GM21723 (cell line): ENCODE data around the gene UBL7.
"Not testable (repeated sequence)": the region's sequence is repeated elsewhere in the genome, so short reads cannot be mapped to it uniquely, and the experiment has no call there.

Source experiments
- ATAC-seq: cut with Tn5 transposase; IDR thresholded peaks from one replicate; pipeline ENCODE4 v1.9.1; 2021; ENCODE audit warnings: mild to moderate bottlenecking, moderate library complexity; ENCODE audit not compliant: unreplicated experiment

The UBL7 gene, protein sequence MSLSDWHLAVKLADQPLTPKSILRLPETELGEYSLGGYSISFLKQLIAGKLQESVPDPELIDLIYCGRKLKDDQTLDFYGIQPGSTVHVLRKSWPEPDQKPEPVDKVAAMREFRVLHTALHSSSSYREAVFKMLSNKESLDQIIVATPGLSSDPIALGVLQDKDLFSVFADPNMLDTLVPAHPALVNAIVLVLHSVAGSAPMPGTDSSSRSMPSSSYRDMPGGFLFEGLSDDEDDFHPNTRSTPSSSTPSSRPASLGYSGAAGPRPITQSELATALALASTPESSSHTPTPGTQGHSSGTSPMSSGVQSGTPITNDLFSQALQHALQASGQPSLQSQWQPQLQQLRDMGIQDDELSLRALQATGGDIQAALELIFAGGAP

DNA sequence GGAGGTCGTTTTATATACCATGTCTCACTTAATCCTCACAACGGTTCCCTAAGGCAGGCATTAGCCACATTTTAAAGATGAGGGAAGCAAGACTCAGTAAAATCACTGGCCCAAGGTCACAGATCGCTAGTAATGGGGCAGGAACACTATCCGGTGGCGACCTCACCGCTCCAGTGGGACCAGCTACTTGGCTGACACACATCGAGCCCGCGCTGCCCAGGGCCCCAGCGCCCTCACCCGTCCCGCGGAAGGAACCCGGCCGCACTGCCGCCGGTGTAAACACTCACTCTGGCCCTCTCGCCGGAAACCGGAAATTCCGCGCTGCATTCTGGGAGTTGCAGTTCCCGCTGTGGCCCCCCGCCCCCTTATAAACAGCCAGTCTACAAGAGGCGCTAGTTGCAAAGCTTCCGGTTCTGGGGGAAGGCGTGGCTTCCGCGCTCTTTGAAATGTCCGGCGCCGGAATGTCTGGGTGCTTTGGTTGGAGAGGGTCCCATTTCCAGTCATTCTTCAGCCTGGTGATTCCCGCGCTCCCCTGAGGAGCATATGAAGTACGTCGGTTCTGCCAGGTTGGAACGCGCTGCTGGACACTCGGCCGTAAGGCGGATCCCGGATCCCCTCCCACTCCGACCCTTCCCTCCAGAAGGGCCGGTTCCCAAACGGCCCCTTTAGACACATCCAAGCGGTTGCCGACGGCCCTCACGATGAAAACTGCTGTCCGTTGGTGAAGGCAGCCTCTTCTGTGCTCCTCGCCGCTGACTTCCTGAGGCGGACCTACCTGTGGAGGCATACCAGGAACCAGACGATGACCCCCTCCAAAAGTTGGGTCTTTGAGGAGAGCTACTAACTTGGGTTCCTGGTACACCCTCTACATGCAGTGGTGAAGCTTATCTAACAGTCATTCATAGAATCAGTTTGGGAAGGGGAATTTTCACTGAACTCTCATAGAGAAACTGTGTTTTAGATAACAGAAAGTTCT lies at the start of gene UBL7:
UBL7 (minus strand) TSS at position 290 of the 976 bp plus-strand sequence. CDS start 2,293 bp downstream, outside the sequence.
- peak; percentile 79 for ATAC-seq

DNA sequence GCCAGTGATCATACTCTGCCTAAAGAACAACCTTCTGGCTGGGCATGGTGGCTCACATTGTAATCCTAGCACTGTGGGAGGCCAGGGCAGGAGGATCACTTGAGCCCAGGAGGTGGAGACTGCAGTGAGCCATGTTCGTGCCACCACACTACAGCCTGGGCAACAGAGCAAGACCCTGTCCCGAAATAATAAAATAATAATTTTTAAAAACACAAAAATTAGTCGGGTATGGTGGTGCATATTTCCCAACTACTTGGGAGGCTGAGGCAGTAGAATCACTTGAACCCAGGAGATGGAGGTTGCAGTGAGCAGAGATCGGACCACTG lies 45.5 kb upstream of the UBL7 start:
- ATAC-seq, result no peak

DNA sequence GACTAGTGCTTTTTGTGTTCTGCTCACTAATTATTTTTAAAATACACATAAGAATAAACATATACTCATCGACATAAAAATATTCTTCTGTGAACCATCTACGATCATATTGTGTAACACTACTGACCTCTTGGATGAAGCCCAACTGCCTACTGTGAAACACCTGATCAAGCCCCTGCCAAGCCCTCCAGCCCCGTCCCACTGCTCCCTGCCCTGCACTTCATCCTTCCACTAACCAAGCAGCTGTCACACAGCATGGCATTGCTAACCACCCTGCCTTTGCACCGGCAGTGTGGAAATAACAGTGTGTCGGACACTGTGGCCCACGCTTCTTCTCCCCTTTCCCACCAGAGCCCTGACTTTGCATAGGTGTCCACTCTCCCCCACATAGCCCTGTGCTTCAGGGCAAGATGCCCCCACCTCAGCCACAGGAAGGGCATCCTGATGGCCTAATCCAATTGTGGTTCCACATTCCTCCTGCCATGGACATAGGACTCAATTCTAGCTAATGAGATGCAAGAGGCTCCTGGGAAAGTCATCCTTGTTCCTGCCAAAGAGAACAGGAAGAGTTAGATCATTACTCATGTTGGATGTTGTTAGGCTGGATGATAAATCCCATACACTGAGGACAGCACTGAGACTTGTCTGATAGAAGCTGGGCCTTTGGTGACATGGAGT lies 45.0 kb upstream of the UBL7 start:
- no peak for ATAC-seq

DNA sequence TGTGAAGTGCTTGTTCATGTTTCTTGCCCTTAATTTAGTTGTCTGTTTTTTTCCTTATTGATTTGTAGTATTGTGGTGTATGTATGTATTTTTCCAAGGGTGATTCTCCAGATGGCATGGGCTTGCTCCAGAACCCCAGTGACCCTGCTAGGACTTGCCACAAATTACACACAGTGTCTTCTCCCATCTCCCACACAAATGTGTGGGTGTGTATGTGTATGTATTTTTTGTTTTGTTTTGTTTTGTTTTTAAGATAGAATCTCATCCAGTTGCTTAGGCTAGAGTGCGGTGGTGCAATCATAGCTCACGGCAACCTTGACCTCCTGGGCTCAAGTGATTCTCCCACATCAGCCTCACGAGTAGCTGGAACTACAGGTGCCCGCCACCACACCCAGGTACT lies 43.9 kb upstream of the UBL7 start:
- ATAC-seq, result no peak

DNA sequence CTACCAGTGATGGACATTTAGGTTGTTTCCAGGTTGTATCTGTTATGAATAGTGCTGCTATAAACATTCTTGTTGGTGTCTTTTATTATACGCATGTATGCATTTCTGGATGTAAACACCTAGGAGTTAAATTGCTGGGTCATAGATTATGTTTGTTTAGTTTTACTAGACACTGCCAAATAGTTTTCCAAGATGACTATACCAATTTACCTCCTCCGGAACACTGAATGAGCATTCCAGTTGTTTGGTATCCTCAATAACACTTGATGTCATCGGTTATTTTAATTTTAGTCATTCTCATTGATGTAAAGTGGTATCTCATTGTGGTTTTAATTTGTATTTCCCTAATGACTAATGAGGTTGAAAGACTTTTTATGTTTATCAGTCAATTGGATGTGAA lies 43.5 kb upstream of the UBL7 start:
- no peak for ATAC-seq

DNA sequence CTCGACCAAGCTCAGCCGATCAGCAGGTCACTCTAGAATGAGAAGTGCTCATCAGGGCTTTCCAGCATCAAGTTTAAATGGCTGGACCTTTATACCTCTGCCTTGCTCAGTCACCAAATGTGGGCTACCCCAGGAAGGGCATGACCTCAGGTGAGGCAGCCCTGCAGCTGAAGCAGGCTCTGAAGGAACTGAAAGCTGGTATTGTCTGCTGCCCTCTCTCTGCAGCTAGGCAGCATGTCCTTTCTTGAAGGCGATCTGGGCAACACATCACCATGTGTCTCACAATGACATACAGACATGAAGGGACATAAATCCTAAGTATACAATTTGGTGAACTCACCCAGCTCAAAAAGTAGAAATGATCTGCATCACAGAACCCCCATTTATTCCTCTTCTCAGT lies 41.3 kb upstream of the UBL7 start:
- no peak for ATAC-seq

DNA sequence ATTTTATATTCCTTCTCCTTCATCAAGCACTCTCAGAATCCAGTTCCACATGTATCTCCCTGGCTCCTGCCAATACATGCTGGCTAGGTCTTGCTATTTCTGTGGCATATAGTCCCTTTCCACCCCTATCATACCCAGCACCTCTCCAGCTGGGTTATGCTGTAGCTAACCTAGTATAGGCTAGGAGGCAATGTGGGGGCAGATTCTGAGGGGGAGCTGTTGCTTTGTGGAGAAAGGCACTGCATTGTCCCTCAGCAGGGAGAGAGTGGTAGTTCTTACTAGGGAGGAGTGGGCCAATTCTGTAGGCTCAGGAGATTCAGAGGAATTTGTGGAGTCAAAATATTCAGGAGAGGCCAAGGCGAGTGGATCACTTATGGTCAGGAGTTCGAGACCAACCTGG lies 39.4 kb upstream of the UBL7 start:
- ATAC-seq, result no peak

DNA sequence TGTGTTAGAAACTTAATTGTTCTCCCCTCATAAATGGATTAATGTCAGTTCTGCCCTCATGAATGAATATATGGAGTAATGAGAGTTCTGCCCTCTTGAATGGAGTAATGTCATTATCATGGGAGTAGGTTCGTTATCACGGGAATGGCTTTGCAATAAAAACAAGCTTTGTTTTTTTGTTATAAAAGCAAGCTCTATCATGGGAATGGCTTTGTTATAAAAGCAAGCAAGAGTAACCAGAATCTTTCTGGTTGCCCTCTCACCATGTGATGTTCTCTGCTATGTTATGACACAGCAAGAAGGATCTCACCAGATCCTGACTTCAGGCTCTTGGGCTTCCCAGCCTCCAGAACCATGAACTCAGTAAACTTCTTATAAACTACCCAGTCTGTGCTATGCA lies 38.4 kb upstream of the UBL7 start:
- no peak for ATAC-seq

DNA sequence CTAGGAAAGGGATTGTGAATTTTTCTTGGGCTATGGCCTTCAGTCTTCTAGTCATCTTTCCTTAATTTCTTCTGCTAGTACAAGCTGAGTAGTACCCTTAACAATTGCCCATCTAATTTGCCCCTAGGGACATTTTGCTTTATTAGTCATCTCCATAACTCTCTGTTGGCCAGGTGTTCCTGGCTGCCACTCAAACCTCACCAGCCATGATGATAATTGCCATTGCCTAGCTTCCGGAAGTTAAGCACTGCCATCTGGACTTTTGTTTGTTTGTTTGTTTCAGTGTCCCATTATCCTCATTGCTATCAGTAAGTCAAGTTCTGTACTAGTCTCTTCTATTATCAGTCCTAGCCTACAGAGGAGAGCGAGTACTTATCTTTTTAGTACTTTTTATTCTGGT lies 36.6 kb upstream of the UBL7 start:
- ATAC-seq, result no peak

DNA sequence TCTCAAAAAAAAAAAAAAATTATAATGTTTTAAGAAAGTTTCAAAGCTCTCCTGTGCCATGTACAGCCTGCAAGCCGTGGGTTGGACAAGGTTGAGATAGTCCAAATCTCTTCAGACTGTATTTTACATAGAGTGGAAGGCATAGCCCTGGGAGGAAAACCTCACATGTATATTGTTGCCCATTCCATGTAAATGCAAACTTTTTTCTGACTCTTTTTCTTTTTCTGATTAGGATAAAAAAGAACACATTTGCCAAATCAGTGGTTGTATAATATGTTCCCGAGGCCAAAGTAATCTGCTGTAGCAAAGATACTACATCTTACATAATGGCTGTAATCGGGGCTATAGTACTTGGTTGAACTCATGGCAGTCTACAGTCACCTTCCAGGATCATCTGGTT lies 35.7 kb upstream of the UBL7 start:
- no peak for ATAC-seq

DNA sequence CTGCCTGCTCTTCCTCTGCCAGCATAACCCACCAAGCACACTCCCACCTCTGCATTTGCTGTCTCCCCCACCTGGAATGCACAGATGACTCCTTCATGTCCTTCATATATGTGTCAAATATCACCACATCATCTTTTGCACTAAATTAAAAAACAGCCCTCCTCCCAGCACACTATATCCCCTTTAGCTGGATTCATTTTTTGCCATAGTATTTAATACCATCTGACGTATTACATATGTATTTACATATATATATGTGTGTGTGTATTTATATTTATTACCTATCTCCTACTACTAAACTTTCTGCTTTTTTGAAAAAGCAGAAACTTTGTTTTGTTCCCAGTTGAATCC lies 29.4 kb upstream of the UBL7 start:
- no peak for ATAC-seq

DNA sequence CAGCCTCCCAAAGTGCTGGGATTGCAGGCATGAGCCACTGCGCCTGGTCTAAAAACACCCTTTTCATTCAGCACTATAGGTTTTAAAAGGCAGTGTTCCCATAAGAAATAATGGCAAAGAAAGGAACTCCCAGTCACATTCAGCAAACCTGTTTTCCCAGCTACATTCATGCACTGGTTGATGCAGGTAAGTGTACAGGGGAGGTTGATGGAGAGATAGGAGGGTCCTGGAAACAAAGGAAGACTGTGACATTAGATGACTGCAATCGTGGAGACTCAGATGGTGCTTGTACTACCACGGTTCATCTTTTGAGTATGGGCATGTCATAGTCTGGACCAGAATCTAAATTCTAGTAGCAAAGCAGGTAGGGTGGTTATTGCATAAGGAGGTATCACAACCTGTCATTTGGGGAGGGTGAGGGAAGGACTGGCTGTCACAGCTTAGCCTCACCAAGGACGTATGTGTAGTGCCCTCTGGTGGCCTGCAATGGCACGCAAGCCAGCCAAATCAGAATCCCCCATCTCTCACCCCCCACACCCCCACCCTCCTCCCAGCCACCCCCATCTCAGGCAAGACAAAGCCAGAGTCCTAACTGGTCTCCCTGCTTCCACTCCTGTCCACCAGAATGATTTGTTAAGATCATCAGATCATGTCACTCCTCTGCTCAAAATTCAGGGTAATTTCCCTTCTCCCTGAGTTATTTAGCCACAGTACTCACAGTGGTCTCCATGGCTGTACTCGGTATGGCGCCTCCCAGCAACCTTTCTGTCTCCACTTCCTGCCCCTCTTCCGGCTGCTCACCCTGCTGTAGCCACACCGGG lies 28.8 kb upstream of the UBL7 start:
- peak; percentile 61 for ATAC-seq

DNA sequence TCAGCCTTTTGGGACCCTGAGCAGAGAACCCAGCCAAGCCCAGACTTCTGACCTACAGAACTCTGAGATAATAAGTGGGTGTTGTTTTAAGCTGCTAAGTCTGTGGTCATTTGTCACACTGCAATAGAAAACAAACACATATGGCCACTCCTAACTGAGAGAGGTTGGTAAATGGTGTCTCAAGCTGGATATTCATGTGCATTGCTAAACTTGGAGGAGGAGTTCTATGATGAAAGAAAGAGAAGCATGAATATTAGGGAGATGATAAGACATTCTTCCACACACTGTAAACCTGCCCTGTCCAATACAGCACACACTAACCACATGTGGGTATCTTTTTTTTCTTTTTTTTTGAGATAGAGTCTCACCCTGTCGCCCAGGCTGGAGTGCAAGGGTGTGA lies 27.8 kb upstream of the UBL7 start:
- ATAC-seq, result no peak

DNA sequence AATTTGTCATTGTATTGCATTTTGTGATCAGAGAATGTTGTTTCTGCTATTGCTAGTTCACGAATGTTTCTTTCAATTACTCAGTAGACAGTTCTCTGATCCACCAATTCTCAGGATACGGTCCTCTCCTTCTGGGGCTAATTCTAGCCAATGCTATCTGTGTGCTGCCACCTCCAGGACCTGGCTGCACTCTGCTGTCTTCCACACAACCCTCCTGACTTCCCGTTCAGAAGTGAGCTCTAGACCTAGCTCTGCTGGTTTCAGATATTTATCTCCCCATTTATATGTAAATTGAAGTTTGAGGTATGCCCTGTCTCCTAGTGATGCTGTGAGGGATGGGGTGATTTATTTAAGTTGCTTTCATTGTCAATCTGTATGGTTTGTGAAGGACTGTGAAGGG lies 21.7 kb upstream of the UBL7 start:
- no peak for ATAC-seq

DNA sequence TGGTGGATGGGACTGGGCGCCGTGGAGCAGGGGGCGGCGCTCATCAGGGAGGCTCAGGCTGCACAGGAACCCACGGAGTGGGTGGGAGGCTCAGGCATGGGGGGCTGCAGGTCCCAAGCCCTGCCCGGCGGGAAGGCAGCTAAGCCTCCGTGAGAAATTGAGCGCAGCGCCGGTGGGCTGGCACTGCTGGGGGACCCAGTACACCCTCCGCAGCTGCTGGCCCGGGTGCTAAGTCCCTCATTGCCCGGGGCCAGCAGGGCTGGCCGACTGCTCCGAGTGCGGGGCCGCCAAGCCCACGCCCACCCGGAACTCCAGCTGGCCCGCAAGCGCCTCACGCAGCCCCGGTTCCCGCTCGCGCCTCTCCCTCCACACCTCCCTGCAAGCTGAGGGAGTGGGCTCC lies 19.4 kb upstream of the UBL7 start:
- not testable (repeated sequence) for ATAC-seq

DNA sequence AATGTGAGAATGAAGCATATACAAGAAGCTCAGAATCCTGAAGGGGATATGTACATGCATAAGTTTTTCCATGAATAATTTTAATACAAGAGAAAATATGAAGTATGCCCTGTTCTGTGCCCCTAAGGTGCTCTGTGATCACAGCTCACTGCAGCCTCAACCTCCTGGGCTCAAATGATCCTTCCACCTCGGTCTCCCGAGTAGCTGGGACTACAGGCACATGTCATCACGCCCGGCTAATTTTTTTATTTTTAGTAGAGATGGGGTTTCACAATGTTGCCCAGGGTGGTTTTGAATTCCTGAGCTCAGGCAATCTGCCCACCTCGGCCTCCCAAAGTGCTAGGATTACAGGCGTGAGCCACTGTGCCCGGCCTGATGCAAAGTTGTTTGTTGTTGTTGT lies 10.7 kb upstream of the UBL7 start:
- not testable (repeated sequence) for ATAC-seq

DNA sequence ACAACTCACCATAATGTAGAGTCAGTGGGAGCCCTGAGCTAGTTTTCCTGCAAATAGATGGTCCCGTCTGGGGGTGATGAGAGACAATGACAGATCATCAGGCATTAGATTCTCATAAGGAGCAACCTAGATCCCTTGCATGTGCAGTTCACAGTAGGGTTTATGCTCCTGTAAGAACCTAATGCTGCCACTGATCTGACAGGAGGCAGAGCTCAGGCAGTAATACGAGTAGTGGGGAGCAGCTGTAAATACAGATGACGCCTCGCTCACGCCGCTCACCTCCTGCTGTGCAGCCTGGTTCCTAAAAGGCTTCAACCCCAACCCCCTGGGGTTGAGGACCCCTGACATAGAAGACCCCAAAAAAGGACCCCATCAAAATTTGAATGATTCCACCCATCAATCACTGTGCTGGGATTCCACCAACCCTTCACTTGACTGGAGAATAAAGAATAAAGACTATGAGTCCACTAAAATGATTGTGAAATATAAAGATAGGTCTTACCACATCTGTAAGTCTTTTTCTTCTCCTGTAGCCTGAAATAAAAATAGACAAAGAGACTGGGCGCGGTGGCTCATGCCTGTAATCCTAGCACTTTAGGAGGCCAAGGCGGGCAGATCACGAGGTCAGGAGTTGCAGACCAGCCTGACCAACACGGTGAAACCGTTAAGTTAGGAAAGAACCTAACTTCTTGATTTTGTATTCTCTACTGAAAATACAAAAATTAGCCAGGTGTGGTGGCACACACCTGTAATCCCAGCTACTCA lies 9.9 kb upstream of the UBL7 start:
- ATAC-seq, result no peak

DNA sequence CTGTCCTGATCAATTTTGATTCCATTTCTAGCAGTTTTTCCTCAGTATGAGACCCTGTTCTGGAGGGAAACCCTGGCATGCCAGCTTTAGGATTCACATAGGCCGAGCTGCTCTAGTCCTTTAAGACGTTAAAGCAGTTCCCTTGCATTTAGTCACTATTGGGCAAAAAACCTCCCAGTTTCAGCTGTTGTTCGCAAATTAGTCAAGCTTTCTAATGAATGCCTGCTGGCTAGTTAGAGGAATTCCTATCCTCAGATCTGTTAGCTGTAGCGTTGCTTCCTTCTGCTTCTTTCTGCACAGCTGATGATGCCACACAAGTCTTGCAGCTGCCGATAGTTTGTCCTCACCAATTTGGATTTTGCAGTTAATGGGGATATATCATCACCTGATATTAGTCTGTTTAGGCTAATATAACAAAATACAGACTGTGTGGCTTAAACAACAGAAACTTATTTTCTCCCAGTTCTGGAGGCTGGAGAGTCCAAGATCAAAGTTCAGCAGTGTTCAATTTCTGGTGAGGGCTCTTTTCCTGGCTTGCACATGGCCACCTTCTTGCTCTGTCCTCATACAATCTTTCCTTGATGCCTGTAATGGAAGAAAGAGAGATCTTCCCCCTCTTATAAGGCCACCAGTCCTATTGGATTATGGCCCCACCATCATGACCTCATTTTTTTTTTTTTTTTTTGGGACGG lies 7.5 kb upstream of the UBL7 start:
- ATAC-seq, result no peak

DNA sequence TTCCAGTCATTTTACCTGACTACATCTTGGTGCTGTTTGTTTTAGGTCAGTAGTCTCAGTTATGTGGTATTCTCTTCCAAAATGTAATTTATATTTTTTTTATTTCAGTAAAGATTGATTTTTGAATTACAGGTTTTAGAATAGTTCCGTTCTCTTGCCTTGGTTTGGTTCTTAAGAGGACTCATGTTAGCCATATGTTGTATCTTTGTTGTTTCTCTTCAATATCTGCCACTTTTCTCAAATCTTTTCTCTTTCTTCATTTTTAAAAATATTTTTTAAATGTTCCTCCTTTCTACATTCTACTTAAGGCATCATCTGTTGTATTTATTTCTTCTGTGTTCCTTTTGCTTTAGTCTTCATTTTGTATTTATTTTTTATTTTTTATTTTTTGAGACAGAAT lies 5.6 kb upstream of the UBL7 start:
- ATAC-seq, result no peak
